ENCODE results near the gene SLC26A8.

SLC26A8 gene

GRCh38 chr6:35898003-35898402 lies 126.4 kb downstream of the SLC26A8 start:
- no peak for DNase-seq (ENCODE audit: low spot score)
- Mint-ChIP-seq H3K9me3 (no peaks in the 10 kb centered on the region), H3K27me3 (ENCODE audit: low read depth) (no peaks in the 10 kb centered on the region), H3K4me1 (ENCODE audit: low read depth) (peaks cover 12% of the 10 kb centered on the region), H3K4me3 (no peak overlapping the region), H3K27ac (no peak overlapping the region), H3K36me3 (ENCODE audit: low read depth) (peaks cover 42% of the 10 kb centered on the region)

- H3K27ac Mint-ChIP-seq: no peak overlapping the region
- peaks cover 12% of the 10 kb centered on the region for H3K4me1 Mint-ChIP-seq (ENCODE audit: low read depth)
- no peaks in the 10 kb centered on the region for H3K27me3 Mint-ChIP-seq (ENCODE audit: low read depth)
- no peaks in the 10 kb centered on the region for H3K9me3 Mint-ChIP-seq
- no peak overlapping the region for H3K4me3 Mint-ChIP-seq
- DNase-seq (ENCODE audit: low spot score): no peak
- peaks cover 41% of the 10 kb centered on the region for H3K36me3 Mint-ChIP-seq (ENCODE audit: low read depth)
Observed at GRCh38 chr6:35897486-35897885, 127.0 kb downstream of the SLC26A8 start.

DNA sequence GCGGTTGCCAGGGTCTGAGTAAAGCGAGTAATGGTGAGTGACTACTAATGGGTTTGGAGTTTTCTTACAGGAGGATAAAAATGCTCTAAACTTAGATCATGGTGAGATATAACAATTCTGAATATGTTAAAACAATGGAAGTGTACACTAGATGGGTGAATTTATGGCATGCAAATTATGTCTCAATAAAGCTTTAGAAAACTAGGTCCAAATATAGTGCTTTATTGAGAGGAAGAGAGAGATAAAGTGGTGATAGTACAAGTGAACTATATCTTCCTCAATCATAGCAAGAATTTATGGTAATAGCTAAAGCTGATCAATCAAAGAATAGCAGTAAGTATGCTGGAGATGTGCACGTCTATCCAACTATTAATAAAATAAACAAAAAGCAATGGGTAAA lies 127.4 kb downstream of the SLC26A8 start:
- no peak overlapping the region for H3K4me3 Mint-ChIP-seq
- H3K27ac Mint-ChIP-seq: no peak overlapping the region
- peaks cover 12% of the 10 kb centered on the region for H3K4me1 Mint-ChIP-seq (ENCODE audit: low read depth)
- H3K9me3 Mint-ChIP-seq: no peaks in the 10 kb centered on the region
- no peaks in the 10 kb centered on the region for H3K27me3 Mint-ChIP-seq (ENCODE audit: low read depth)
- peaks cover 41% of the 10 kb centered on the region for H3K36me3 Mint-ChIP-seq (ENCODE audit: low read depth)
- no peak for DNase-seq (ENCODE audit: low spot score)

DNA sequence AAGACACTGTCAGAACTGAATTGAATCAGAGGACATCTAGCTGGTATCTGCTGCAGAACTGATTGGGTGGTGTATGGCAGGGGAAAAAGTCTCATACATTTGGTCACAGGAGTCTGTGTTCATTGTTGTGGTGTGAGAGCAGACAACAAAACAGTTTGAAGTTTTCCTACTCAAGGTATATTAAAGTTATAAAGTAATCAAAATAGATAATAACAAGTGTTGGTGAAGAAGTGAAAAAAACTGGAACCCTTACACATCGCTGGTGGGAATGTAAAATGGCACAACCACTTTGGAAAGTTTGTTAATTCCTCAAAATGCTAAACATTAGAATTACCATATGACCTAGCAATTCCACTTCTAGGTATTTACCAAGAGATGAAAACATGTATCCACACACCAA lies 128.2 kb downstream of the SLC26A8 start:
- Mint-ChIP-seq H3K27ac (no peak overlapping the region), H3K4me3 (no peak overlapping the region), H3K9me3 (no peaks in the 10 kb centered on the region), H3K36me3 (ENCODE audit: low read depth) (peaks cover 38% of the 10 kb centered on the region), H3K27me3 (ENCODE audit: low read depth) (no peaks in the 10 kb centered on the region), H3K4me1 (ENCODE audit: low read depth) (peaks cover 12% of the 10 kb centered on the region)
- DNase-seq (ENCODE audit: low spot score): no peak

DNA sequence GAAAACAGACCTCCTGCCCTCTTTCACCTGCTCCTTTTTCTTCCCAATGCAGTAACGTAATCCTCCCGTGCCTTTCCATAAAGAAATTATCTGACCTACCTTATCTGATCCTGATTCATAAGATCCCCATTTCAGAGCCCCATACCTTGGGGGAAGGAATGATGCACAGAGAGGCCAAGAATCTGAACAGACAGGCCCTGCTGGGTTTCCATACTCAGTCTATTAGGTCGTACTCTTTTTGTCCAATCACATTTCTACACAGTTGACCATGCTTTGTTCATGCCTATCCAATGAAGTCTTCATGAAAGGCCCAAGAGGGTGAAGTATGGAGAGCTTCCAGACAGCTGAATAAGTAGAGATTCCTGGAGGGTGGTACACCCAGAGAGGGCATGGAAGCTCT lies 128.9 kb downstream of the SLC26A8 start:
- DNase-seq (ENCODE audit: low spot score): no peak
- H3K4me3 Mint-ChIP-seq: no peak overlapping the region
- peaks cover 35% of the 10 kb centered on the region for H3K36me3 Mint-ChIP-seq (ENCODE audit: low read depth)
- no peaks in the 10 kb centered on the region for H3K9me3 Mint-ChIP-seq
- peaks cover 14% of the 10 kb centered on the region for H3K4me1 Mint-ChIP-seq (ENCODE audit: low read depth)
- no peak overlapping the region for H3K27ac Mint-ChIP-seq
- H3K27me3 Mint-ChIP-seq (ENCODE audit: low read depth): no peaks in the 10 kb centered on the region

GRCh38 chr6:35894776-35895175 lies 129.7 kb downstream of the SLC26A8 start:
- Mint-ChIP-seq H3K4me3 (no peak overlapping the region), H3K9me3 (no peaks in the 10 kb centered on the region), H3K27ac (no peak overlapping the region), H3K4me1 (ENCODE audit: low read depth) (peaks cover 14% of the 10 kb centered on the region), H3K27me3 (ENCODE audit: low read depth) (no peaks in the 10 kb centered on the region), H3K36me3 (ENCODE audit: low read depth) (peaks cover 32% of the 10 kb centered on the region)
- no peak for DNase-seq (ENCODE audit: low spot score)

All from T-helper 2 cell treated with Interferon-gamma antibody and Interleukin-4, amounts not matched to agents 5 μg/mL and 100 μg/mL, for 36 hours (primary cell).